Measurements from ENCODE around the gene PPP3CA.
"Not testable (repeated sequence)": the region's sequence is repeated elsewhere in the genome, so short reads cannot be mapped to it uniquely, and the experiment has no call there.

PPP3CA gene

GRCh38 chr4:101008503-101008902 is 338.8 kb downstream of the PPP3CA start:
- DNase-seq (ENCODE audit: low read depth): no peak

- DNase-seq (ENCODE audit: low read depth): no peak
These were observed 341.7 kb downstream of the PPP3CA start for GRCh38 chr4:101005659-101006058.

GRCh38 chr4:101000496-101000895 is 346.8 kb downstream of the PPP3CA start:
- DNase-seq (ENCODE audit: low read depth): no peak

DNA sequence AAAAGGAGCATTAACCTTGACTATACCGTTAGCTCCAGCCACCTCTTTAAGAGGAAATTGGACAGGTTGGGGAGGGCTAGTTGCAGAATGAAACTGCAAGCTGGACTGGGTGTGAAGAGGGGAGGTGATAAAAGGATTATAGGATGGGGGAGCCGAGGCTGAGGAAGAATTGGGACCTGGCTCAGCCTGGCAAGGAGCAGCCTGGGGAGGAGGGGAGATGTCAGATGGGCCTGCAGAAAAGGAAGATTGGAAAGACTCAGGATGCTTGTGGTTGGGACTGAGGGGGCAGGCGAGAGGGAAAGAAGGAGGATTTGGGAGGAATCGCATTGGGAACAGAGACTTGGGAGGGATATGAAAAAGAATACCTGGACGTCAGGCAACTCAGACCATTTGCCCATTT is 351.7 kb downstream of the PPP3CA start:
- DNase-seq (ENCODE audit: low read depth): no peak

DNA sequence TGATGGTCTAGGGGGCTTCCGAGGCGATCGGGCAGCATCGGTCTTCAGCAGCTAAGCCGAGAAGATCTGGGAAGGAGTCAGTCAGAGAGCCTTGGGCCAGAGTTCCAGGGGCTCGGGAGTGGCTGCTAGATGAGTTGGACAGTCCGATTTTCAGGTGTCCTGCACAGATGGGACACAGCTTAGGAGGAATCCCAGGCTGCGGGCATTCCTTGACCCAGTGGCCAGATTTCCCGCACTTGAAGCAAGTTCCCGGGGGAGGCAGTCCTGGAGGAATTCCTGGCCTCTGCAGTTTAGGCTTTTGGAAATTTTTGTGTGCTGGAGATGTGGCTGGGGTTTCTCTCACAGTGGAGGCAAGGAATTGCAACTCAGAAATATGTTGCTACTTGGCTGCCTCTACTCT is 352.3 kb downstream of the PPP3CA start:
- DNase-seq (ENCODE audit: low read depth): not testable (repeated sequence)

GRCh38 chr4:100991332-100992069 is 355.8 kb downstream of the PPP3CA start:
- peak; percentile 38 for DNase-seq (ENCODE audit: low read depth)

DNA sequence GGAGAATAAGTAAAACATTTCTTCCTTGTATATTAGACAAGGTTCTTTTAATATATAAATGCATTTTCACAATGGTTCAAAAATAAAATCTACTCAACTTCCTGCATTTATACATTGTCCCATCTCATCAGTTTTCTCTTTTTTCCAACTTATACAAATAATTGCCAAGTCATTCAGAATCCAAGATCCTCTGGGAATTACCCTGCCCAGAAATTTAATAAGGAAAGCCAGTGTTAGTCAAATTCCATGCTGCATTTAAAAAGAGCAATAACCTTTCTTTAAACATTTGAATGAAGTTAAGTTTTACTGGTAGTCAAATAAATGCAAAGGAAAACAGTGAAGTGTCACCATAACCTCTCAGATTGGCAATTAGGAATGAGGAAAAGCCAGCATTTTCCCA is 357.9 kb downstream of the PPP3CA start:
- DNase-seq (ENCODE audit: low read depth): no peak

DNA sequence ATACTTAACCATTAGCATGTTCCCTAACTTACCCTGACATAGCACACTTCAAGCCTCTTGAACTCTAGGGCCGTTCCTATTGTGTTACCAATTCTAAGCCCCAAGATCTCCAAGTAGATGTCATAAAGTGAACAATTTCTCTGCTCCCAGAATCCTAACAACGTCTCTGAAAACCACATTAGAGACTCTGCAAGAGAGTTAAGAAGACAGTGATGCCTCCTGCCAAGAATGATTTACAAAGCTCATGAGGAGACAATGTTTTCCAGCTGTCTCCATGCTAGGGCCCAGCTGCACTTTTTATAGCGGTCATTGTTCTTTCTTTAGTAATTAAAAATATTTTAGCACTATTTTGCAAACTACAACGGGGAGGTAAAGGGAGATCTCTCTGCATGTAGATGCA is 358.4 kb downstream of the PPP3CA start:
- DNase-seq (ENCODE audit: low read depth): no peak

- DNase-seq (ENCODE audit: low read depth): no peak
These were observed 360.9 kb downstream of the PPP3CA start for GRCh38 chr4:100986360-100986868.

DNA sequence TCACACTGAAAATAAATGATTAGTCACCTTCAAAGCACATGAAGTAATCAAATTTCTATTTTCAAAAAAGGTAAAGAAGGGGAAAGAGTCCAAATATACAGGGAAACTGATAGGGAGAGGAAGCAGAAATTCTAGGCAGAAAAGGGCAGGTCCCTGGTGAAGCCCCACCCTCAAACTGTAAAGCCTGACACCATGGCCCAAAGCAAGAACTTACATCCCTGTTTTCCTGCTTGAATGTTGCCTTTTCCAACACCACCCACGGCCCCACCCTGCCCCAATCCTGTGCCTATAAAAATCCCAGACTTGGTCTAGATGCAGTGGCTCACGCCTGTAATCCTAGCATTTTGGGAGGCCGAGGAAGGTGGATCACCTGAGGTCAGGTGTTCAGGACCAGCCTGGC is 361.8 kb downstream of the PPP3CA start:
- no peak for DNase-seq (ENCODE audit: low read depth)

DNA sequence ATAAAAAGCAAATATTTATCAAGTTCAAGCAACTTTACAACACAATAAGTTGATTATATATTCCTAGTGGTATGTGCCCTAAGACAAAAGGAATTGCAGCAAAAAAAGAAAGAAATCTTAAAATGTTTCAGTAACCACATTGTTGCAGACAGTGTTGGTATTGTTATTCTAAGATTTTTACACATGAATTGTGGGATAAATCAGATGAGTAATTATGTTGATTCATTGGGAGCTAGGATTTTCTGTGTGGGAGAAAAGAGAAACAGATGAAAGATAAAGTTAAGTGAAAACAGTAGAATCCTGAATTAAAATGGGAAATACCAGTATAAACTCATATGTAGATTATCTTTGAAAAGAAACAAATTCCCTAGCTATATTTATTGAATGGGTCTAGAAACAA is 362.4 kb downstream of the PPP3CA start:
- peak; percentile 31 for DNase-seq (ENCODE audit: low read depth)

DNA sequence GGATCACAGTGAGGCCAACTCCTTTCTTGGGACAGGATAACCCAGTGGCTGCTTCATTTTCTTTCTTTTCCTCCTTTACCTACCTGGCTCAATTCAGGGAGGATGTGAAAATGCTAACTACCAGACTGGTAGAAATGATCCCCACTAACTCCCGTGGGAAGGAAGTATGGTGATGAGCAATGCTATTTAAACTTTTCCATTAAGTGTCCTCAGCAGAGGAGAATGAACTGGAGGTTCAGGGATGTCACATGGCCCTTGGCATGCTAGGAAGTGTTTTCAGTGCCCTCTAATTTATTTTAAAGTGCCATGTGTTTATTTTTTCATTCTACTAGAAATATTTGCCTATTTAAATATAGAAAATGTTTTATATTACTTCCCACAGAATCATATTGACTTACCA is 363.9 kb downstream of the PPP3CA start:
- peak; percentile 76 for DNase-seq (ENCODE audit: low read depth)

- no peak for DNase-seq (ENCODE audit: low read depth)
These were observed 365.0 kb downstream of the PPP3CA start for GRCh38 chr4:100982345-100982744.

DNA sequence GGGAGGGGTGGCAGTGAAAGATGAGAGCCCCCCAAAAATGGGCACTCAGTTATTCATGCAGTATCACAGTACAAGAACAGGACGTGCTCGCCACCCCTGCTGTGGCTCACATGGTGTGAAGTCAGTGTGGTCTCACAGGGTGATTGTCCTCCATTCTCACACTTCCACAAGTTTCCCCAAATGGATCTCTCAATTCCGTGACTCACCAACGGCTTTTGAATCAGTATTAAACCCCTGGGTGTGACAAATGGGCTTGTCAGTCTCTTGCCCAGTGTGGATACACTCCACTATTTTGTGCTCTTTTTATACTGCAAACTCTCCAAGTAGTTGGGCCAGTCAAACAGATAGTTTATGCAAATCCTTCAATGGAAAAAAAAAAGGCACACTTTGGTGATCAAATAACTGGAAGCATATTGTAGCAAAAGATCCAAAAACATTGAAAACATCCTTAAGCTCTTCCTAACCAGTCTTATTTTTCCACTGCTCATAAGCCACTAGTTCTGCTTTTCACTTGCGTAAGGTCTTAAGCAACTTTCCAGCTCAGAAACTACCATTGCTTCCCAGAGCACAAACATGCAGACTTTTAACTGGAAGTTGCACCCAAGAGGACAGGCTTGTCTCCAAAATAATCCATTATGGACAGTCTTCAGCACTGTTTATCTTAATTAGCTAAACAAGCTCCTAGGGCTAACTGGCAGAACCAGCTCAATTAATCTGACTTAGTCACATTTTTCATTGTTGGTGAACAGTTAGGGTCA is 365.7 kb downstream of the PPP3CA start:
- peak; percentile 90 for DNase-seq (ENCODE audit: low read depth)

- DNase-seq (ENCODE audit: low read depth): no peak
These were observed 367.6 kb downstream of the PPP3CA start for GRCh38 chr4:100979736-100980135.

DNA sequence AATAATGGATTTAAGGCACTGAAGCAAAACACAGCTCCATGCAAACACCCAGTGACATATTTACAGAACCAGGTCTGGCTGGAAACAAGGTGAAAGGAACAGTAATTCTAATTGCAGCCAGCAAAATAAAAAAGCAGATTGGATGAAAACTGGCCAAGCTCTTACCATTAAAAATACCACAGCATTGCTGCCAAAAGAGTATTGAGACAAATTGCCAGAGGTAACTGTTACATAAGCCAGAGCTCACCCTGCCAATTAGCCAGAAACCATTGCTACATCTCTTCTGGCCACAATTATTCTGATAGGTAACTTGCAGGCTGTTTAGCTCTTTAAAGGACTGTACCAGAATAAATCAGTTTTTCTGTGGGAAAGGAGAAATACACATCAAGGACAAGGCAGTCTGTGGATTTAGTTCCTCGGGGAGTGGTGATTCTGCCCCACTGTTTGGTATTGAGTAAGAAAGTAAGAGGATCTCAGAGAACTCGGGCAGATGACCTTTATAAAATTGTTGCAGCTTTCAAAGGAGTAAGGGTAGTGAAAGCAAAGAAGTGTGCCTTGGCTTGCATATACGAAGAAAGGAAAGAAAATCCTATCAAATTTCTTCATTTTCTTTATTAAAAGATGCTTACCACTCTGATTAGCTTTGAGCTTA is 369.5 kb downstream of the PPP3CA start:
- peak; percentile 61 for DNase-seq (ENCODE audit: low read depth)

- DNase-seq (ENCODE audit: low read depth): no peak
These were observed 370.1 kb downstream of the PPP3CA start for GRCh38 chr4:100977274-100977673.
